Left renal cortex interstitium (tissue), 4 donors: ENCODE data around the gene SYT8. TPM values are rescaled to one million over a fixed set of nuclear protein-coding genes. Genes with fewer than 3 reads are reported as not detected.

Experiments
- DNase-seq, 4 donors: peaks; one replicate each; pipeline ENCODE4 v3.0.0-alpha.2; 2013; ENCODE audit warnings: low read depth in 4 of 4, low spot score in 2 of 4, missing footprints in 1 of 4
- polyA plus RNA-seq, 4 donors: library from polyadenylated mRNA; unstranded; fragments of 120-200 nt; gene quantifications; one replicate each; pipeline ENCODE4 v1.2.1, GENCODE V29; 2013; ENCODE audit not compliant: insufficient read length in 4 of 4

Gene SYT8
- polyA plus RNA-seq, 4 donors = 0.14 to 1.0 (median 0.23) TPM

- DNase-seq = no peak
These were observed 9.0 kb downstream of the SYT8 start for GRCh38 chr11:1843796-1844195.

- DNase-seq = no peak
These were observed 9.7 kb downstream of the SYT8 start for GRCh38 chr11:1844221-1845094.

- DNase-seq = no peak
These were observed 10.3 kb downstream of the SYT8 start for GRCh38 chr11:1845095-1845429.

- no peak for DNase-seq
These were observed 11.0 kb downstream of the SYT8 start for GRCh38 chr11:1845561-1846452.

DNA sequence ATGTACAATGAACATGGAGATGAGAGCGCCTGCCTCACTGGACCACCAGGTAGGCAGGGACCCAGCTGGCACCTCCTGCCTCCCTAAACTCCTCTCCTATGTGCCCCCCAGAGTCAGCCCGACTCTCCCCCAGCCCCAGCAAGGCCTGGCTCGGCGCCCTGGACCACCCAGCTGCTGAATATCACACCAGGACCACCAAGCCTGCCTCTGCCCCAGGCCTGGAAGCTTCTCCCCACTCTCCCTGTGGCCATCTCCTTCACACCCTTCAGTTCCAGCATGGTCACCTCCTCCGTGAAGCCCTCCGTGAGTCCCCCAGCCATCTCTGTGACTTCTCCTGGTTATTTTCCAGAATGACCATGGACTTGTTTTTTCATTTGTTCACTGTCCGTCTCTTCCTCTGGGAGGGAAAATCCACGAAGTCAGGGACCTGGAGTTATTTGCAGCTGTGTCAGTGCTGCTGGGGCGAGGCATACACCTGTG lies 11.7 kb downstream of the SYT8 start:
- no peak for DNase-seq

DNA sequence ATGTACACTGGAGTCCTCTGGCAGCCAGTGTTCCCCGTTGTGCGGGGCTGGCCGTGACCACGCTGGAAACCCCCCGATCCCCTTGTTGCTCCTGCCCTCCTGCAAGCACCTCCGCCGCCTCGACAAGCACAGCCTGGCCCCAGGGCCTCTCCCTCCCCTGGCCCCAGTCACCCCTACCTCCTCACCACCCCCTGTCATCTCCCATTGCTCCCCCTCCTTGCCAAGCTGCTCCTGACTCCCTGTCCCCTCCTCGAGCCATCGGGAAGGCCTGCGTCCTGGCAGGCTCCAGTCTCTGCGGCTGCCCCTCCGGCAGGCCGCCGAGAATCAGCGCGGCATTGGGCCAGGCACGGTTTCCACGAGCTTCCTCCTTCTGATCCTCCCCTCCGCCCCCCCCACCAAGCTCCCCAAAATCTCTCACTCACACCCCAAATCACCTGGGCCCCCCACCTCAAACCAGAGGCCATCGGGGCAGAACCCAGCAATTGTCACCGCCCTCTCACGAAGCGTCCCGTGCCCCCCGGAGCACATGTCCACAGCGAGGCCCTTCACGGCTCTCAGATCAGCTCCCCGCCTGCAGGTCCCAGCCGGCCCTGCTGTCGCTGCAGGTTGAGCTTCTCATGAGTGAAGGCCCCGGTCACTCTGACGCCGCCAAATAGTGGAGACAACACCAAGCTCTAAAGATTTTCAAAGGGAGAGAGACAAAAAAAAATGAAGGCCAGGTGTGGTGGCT lies 12.4 kb downstream of the SYT8 start:
- DNase-seq = no peak

DNA sequence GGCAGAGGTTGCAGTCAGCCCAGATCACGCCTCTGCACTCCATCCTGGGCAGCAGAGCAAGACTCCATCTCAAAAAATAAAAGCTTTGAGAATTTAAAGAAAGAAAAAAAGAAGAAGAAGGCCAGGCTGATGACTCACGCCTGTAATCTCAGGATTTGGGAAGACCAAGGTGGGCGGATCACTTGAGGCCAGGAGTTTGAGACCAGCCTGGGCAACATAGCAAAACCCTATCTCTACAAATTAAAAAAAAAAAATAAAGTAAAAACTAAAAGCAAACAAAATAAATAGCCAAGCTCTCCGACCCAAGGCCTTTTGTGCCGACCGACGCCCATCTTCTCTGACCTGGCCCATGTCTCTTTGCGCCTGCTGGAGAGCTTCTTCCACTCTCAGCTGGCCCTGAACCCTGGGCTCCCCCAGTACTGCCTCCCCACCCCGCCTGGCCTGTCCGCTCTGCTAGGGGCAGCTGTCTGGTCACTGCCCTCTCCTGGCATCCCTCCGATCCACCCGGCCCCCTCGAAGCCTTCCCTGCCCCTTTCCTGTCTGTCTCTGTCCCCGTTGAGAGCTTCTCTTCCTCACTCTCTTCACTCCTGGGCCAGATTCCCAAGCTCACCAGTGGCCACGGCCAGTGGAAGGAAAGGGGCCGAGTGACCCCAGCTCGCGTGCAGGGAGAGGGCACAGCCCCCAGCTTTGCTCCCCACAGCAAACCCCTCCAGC lies 13.3 kb downstream of the SYT8 start:
- DNase-seq = no peak

- DNase-seq = no peak
These were observed 14.0 kb downstream of the SYT8 start for GRCh38 chr11:1848640-1849430.

DNA sequence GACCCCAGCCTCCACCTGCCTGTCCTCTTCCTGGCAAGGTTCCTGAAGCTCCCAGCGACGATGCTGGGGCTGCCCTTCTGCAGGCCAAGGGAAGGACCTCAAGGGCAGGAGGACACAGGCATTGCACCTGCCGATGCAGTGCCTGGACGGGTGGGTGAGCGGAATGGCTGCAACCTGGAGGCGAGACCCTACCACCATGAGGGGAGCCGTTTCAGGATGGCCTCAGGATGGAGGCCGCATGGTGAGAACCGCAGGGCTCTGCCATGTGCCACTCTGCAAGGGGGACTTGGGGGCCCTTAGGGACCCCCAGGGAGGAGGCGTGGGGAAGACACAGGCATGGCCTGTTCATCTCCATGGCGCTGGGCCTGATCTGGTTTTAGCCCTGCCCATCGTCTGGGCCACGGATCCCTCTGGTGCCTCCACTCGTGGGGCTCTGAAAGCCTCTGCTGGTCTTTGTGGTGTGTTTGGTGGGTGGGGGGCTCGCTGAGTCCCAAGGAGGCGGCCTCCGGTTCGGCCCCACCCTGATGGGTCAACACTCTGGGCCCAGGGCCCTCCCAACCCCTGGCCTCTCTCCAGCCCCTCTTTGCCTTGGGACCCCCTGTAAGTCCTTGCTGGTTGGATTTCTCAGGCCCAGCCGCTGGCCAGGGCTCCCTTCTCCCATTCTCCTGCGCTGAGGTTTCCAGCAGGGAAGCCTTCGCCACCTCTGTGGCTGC lies 16.8 kb downstream of the SYT8 start:
- no peak for DNase-seq

DNA sequence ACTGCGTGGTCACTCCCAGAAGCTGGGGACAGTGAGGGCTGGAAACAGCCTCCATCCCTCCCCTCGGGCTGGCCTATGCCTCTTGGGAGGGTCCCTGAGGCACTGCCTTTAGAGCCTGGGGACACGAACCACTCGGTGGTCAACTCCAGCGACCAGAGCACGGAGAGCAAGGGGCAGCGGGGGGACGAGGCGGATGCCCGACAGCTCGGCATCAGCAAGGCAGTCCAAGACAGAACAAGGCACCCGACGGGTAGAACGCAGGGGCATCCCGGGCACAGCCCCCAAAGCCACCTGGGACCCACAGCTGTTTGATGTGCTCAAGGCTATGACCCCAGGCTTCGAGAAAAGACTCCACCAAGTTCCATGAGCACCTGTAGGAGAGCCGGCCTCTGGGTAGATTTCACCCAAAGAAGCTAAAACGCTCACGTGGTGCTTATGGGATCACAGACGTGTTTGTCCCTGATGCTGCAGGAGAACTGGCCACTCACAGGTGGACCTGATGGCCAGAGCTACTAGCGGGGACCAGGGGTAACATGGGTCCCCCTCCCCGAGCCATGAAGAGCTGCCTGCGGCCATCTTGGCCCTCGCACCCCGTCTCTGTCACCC lies 17.6 kb downstream of the SYT8 start:
- no peak for DNase-seq

- DNase-seq = no peak
These were observed 18.1 kb downstream of the SYT8 start, which contains the start of gene LSP1 for GRCh38 chr11:1852877-1853276. Gene LSP1 (plus strand): TSS chr11:1853084. CDS start chr11:1853145, 61 bp downstream.

- DNase-seq = no peak
These were observed 18.8 kb downstream of the SYT8 start for GRCh38 chr11:1853376-1854131.

GRCh38 chr11:1854132-1854948 lies 19.6 kb downstream of the SYT8 start:
- DNase-seq = no peak

GRCh38 chr11:1854949-1855885 lies 20.4 kb downstream of the SYT8 start:
- no peak for DNase-seq

GRCh38 chr11:1855886-1856265 lies 21.1 kb downstream of the SYT8 start:
- DNase-seq = no peak
